Activated CD4-positive, alpha-beta T cell treated with anti-CD3 and anti-CD28 coated beads, Interleukin-2, amount 10 ng/mL, durations not matched to agents 24 days and 14 days (primary cell): ENCODE data around the gene GLP1R. TPM values are rescaled to one million over a fixed set of nuclear protein-coding genes. Genes with fewer than 3 reads are reported as not detected.

ENCODE experiments used
- DNase-seq: peaks from one replicate; pipeline ENCODE4 v3.0.0; 2022
- H3K27ac Mint-ChIP-seq: one replicate; pipeline ENCODE4 v1.8.0; 2022; ENCODE audit warnings: mild to moderate bottlenecking, mixed read lengths
- H3K27me3 Mint-ChIP-seq: one replicate; pipeline ENCODE4 v1.8.0; 2022; ENCODE audit warnings: mixed read lengths
- H3K36me3 Mint-ChIP-seq: one replicate; pipeline ENCODE4 v1.8.0; 2022; ENCODE audit warnings: low read depth, mild to moderate bottlenecking, mixed read lengths
- H3K4me1 Mint-ChIP-seq: one replicate; pipeline ENCODE4 v1.8.0; 2021; ENCODE audit warnings: mixed read lengths
- H3K4me3 Mint-ChIP-seq: one replicate; pipeline ENCODE4 v1.8.0; 2022; ENCODE audit warnings: mild to moderate bottlenecking, moderate library complexity, mixed read lengths
- H3K9me3 Mint-ChIP-seq: one replicate; pipeline ENCODE4 v1.8.0; 2021; ENCODE audit warnings: mixed read lengths
- intact Hi-C: fragments of 100-400 bp; cut with micrococcal nuclease; formaldehyde crosslinking; loops from one replicate; pipeline ENCODE4 v1.15.1; 2023
- total RNA-seq: library from RNA; stranded (reverse); gene quantifications from 2 replicates; pipeline ENCODE4 v1.2.3, GENCODE V29; 2022

The GLP1R gene
- total RNA-seq, 1 donor from 2014 or later, result 0.09 TPM

GRCh38 chr6:39092124-39092523 is 43.5 kb downstream of the GLP1R start:
- intact Hi-C loops, result no loop called here
- no peaks in the 10 kb centered on the region for H3K36me3 Mint-ChIP-seq
- peaks cover 59% of the 10 kb centered on the region for H3K27me3 Mint-ChIP-seq
- no peak for DNase-seq
- no peak overlapping the region for H3K27ac Mint-ChIP-seq
- peaks cover 4% of the 10 kb centered on the region for H3K4me1 Mint-ChIP-seq
- no peaks in the 10 kb centered on the region for H3K9me3 Mint-ChIP-seq
- H3K4me3 Mint-ChIP-seq, result no peak overlapping the region

- intact Hi-C loops, result no loop called here
- DNase-seq, result no peak
- Mint-ChIP-seq H3K4me1 (peaks cover 4% of the 10 kb centered on the region), H3K9me3 (no peaks in the 10 kb centered on the region), H3K27ac (no peak overlapping the region), H3K27me3 (peaks cover 49% of the 10 kb centered on the region), H3K36me3 (no peaks in the 10 kb centered on the region), H3K4me3 (no peak overlapping the region)
Observed at GRCh38 chr6:39093149-39093708, 44.6 kb downstream of the GLP1R start.

DNA sequence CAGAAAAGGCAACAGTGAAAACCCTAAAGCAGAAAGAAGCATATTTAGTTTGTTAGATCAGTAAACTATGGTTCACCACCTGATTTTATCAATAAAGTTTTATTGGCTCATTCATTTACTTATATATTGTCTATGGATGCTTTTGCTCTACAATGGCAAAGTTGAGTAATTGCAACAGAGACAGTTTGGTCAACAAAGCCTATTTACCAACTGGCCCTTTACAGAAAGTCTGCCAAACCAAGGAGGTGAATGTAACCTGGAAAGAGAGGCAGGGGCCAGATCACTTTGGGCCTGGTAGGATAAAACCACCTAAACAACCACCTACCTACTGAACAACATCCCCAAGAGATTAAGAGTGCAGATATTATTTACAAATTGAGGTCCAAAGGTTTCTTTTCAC is 47.0 kb downstream of the GLP1R start:
- no peak overlapping the region for H3K27ac Mint-ChIP-seq
- H3K4me1 Mint-ChIP-seq, result peaks cover 6% of the 10 kb centered on the region
- peaks cover 2% of the 10 kb centered on the region for H3K36me3 Mint-ChIP-seq
- intact Hi-C loops, result no loop called here
- no peaks in the 10 kb centered on the region for H3K9me3 Mint-ChIP-seq
- DNase-seq, result no peak
- H3K27me3 Mint-ChIP-seq, result peaks cover 36% of the 10 kb centered on the region
- H3K4me3 Mint-ChIP-seq, result no peak overlapping the region

DNA sequence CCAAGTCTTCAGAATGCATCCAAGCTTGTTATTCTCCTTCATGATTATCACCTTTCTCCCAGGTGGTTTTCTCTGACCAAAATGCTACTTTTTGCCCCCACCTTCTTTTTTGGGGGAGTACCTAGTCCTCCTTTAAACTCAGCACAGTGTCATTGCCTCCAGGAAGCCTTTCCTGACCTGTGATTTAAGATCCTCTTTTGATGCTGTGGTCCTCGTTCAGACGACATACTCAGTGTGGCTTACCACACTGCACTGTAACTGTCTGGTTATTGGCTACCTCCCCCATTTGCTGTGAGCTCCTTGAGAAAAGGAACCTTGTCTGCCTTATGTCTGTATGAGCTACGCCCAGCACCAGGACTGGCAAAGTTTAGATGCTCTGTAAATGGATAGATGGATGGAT is 51.8 kb downstream of the GLP1R start:
- Mint-ChIP-seq H3K36me3 (peaks cover 20% of the 10 kb centered on the region), H3K27ac (peak overlapping the region; percentile 25), H3K4me1 (peaks cover 9% of the 10 kb centered on the region), H3K9me3 (no peaks in the 10 kb centered on the region), H3K4me3 (no peak overlapping the region), H3K27me3 (peaks cover 9% of the 10 kb centered on the region)
- intact Hi-C loops, result no loop called here
- peak; percentile 65 for DNase-seq

GRCh38 chr6:39102071-39102820 is 53.7 kb downstream of the GLP1R start:
- H3K4me1 Mint-ChIP-seq, result peaks cover 9% of the 10 kb centered on the region
- intact Hi-C loops, result no loop called here
- peaks cover 32% of the 10 kb centered on the region for H3K36me3 Mint-ChIP-seq
- no peaks in the 10 kb centered on the region for H3K9me3 Mint-ChIP-seq
- H3K4me3 Mint-ChIP-seq, result no peak overlapping the region
- DNase-seq, result peak; percentile 67
- H3K27ac Mint-ChIP-seq, result no peak overlapping the region
- H3K27me3 Mint-ChIP-seq, result peaks cover 9% of the 10 kb centered on the region

- Mint-ChIP-seq H3K27me3 (peaks cover 9% of the 10 kb centered on the region), H3K9me3 (no peaks in the 10 kb centered on the region), H3K27ac (no peak overlapping the region), H3K4me1 (peaks cover 9% of the 10 kb centered on the region), H3K4me3 (no peak overlapping the region), H3K36me3 (peaks cover 34% of the 10 kb centered on the region)
- intact Hi-C loops, result no loop called here
- DNase-seq, result no peak
Observed at GRCh38 chr6:39102821-39103136, 54.2 kb downstream of the GLP1R start.

- DNase-seq, result no peak
- no peak overlapping the region for H3K4me3 Mint-ChIP-seq
- H3K36me3 Mint-ChIP-seq, result peaks cover 44% of the 10 kb centered on the region
- peaks cover 7% of the 10 kb centered on the region for H3K4me1 Mint-ChIP-seq
- peaks cover 4% of the 10 kb centered on the region for H3K27me3 Mint-ChIP-seq
- H3K27ac Mint-ChIP-seq, result no peak overlapping the region
- intact Hi-C loops, result no loop called here
- no peaks in the 10 kb centered on the region for H3K9me3 Mint-ChIP-seq
Observed at GRCh38 chr6:39104528-39104927, 55.9 kb downstream of the GLP1R start.

DNA sequence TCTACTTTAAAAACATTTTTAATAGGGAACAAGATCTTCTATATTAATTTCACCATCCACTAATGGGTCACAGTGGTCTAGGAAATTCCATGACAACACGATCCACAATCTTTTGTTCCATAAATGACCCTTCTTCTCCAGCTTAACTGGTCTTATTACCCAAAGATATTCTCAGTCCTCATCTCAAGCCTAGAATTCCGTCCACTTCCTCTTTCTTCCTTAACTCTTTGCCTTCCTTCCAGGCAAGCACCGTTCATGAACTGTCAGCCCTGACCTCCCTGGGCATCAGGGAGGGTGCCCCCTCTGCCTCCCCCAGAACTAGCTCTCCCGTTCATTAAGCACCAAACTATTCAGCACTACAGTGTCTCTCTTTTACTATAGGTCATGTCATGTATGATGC is 58.5 kb downstream of the GLP1R start:
- Mint-ChIP-seq H3K27ac (no peak overlapping the region), H3K4me3 (no peak overlapping the region), H3K27me3 (no peaks in the 10 kb centered on the region), H3K9me3 (no peaks in the 10 kb centered on the region), H3K36me3 (peaks cover 49% of the 10 kb centered on the region), H3K4me1 (peaks cover 19% of the 10 kb centered on the region)
- no peak for DNase-seq
- intact Hi-C loops, result no loop called here

GRCh38 chr6:39107641-39108040 is 59.1 kb downstream of the GLP1R start:
- Mint-ChIP-seq H3K4me1 (peaks cover 25% of the 10 kb centered on the region), H3K36me3 (peaks cover 48% of the 10 kb centered on the region), H3K4me3 (no peak overlapping the region), H3K27ac (no peak overlapping the region), H3K27me3 (no peaks in the 10 kb centered on the region), H3K9me3 (no peaks in the 10 kb centered on the region)
- intact Hi-C loops, result no loop called here
- no peak for DNase-seq

DNA sequence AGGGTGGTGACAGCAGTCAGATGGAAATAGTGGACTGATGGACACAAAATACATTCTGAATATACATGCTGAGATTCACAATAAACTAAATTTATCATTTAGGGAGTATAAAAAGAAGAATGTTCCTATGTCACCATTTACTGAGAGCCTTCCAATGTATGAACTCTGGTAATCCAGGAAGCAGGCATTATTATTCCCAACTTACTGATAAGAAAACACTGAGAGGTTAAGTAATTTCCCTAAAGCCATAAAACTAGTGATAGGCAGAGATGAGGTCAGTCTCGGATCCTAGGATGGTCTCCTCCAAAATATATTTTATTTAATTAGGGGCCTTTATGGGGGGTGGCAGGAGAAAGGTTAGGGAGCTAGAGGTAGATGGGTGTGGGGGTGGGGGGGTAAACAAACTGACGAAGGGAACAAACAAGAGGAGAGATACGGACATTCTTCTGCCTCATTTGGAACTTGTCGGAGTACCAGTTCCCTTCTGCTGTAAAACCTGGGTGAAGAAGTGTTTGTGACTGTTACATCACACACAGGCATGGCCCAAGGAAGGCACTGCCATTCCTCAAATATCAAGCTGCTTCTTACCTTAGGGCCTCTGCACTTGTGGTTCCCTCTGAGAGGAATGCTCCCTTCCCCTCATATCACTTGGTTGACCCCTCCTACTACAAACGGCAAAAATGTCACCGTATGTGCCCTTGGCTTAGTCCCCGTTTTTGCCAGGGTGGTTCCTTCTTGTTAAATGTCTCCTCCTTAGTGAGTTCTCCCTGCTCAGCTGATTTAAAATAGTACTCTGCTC is 59.7 kb downstream of the GLP1R start:
- no peaks in the 10 kb centered on the region for H3K27me3 Mint-ChIP-seq
- H3K36me3 Mint-ChIP-seq, result peaks cover 45% of the 10 kb centered on the region
- no peak overlapping the region for H3K27ac Mint-ChIP-seq
- no peak for DNase-seq
- H3K9me3 Mint-ChIP-seq, result no peaks in the 10 kb centered on the region
- H3K4me1 Mint-ChIP-seq, result peaks cover 27% of the 10 kb centered on the region
- intact Hi-C loops, result no loop called here
- H3K4me3 Mint-ChIP-seq, result no peak overlapping the region

- H3K27me3 Mint-ChIP-seq, result no peaks in the 10 kb centered on the region
- intact Hi-C loops, result loop anchor here (1.0 to 10.0 kb wide), 4 partner anchors 25 to 1964 kb away; partner anchors contain the start of genes NFYA and OARD1
- peaks cover 44% of the 10 kb centered on the region for H3K4me1 Mint-ChIP-seq
- H3K4me3 Mint-ChIP-seq, result peak overlapping the region; percentile 78
- H3K9me3 Mint-ChIP-seq, result peaks cover under 1% of the 10 kb centered on the region
- H3K36me3 Mint-ChIP-seq, result peaks cover 25% of the 10 kb centered on the region
- H3K27ac Mint-ChIP-seq, result peak overlapping the region; percentile 94
- no peak for DNase-seq
Observed at GRCh38 chr6:39111280-39111679, 62.7 kb downstream of the GLP1R start.

DNA sequence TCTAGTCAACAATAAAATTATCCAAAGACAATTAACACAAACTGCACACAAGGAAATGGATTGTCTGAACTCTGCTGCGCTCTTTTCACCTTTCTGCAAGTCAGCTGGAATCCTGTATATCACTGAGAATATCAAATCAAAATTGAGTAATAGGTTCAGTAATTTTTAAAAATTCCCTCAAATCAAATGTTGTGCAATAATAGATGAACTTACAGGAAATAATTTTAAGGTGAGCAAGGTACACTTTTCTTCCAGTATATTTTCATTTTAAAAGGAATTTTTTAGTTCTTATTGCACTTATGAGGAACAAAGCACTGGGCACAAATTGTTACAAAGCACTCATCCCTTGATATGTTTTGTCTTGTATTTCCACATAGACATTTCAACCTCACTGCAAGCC is 65.2 kb downstream of the GLP1R start:
- Mint-ChIP-seq H3K27ac (peak overlapping the region; percentile 97), H3K36me3 (peaks cover 12% of the 10 kb centered on the region), H3K4me3 (peak overlapping the region; percentile 87), H3K27me3 (no peaks in the 10 kb centered on the region), H3K9me3 (peaks cover 4% of the 10 kb centered on the region), H3K4me1 (peaks cover 51% of the 10 kb centered on the region)
- intact Hi-C loops, result loop anchor here (1.0 to 10.0 kb wide), 4 partner anchors 40 to 1961 kb away; partner anchors contain the start of genes KCNK5, NFYA and OARD1
- no peak for DNase-seq

GRCh38 chr6:39114388-39114703 is 65.8 kb downstream of the GLP1R start:
- H3K4me3 Mint-ChIP-seq, result peak overlapping the region; percentile 87
- peaks cover 6% of the 10 kb centered on the region for H3K36me3 Mint-ChIP-seq
- peaks cover 4% of the 10 kb centered on the region for H3K9me3 Mint-ChIP-seq
- H3K27ac Mint-ChIP-seq, result peak overlapping the region; percentile 97
- peaks cover 51% of the 10 kb centered on the region for H3K4me1 Mint-ChIP-seq
- H3K27me3 Mint-ChIP-seq, result no peaks in the 10 kb centered on the region
- intact Hi-C loops, result loop anchor here (1.0 to 10.0 kb wide), 4 partner anchors 39 to 1960 kb away; partner anchors contain the start of genes KCNK5, NFYA and OARD1
- DNase-seq, result no peak
